Measurements from ENCODE around the gene CWF19L2.

CWF19L2 gene

GRCh38 chr11:107293677-107294344 lies 163.8 kb downstream of the CWF19L2 start:
- DNase-seq (ENCODE audit: low read depth), result no peak

- no peak for DNase-seq (ENCODE audit: low read depth)
Observed at GRCh38 chr11:107282195-107282594, 175.4 kb downstream of the CWF19L2 start.

All from HS-27A (cell line).